Lung (tissue), 12 donors: Measurements from ENCODE around the gene CPXM2. TPM values are rescaled to one million over a fixed set of nuclear protein-coding genes. Genes with fewer than 3 reads are reported as not detected.

ENCODE experiments used
- ATAC-seq: fragments of 200-7000 bp; cut with Tn5 transposase; one replicate; pipeline ENCODE4 v1.9.1; 2020; ENCODE audit warnings: moderate number of reproducible peaks; ENCODE audit not compliant: insufficient read depth, low FRiP score
- DNase-seq, 3 donors: peaks; one replicate each; pipeline ENCODE4 v3.0.0-alpha.2; 2013 to 2017
- H3K27ac ChIP-seq, 2 donors: one replicate each; pipeline ENCODE4 v1.5.1; 2013; ENCODE audit warnings: mild to moderate bottlenecking in 2 of 2, moderate library complexity in 2 of 2, control low read depth in 1 of 2, inconsistent platforms in 1 of 2, low read depth in 1 of 2, low read length in 1 of 2
- H3K27me3 ChIP-seq, 3 donors: one replicate each; pipeline ENCODE4 v1.5.1; 2013; ENCODE audit warnings: low read length in 2 of 3; ENCODE audit not compliant: control insufficient read depth in 3 of 3, insufficient read depth in 3 of 3
- H3K36me3 ChIP-seq, 4 donors: one replicate each; pipeline ENCODE4 v1.5.1; 2013; ENCODE audit warnings: low read length in 4 of 4, mild to moderate bottlenecking in 1 of 4, moderate library complexity in 1 of 4; ENCODE audit not compliant: control insufficient read depth in 4 of 4, insufficient read depth in 4 of 4
- H3K4me1 ChIP-seq, 5 donors: one replicate each; pipeline ENCODE4 v1.5.1; 2013; ENCODE audit warnings: low read length in 5 of 5, mild to moderate bottlenecking in 2 of 5, moderate library complexity in 1 of 5; ENCODE audit not compliant: control insufficient read depth in 5 of 5, insufficient read depth in 5 of 5
- H3K4me3 ChIP-seq: one replicate; pipeline ENCODE4 v1.5.1; 2013; ENCODE audit warnings: mild to moderate bottlenecking, control low read depth, moderate library complexity
- H3K9ac ChIP-seq, 2 donors: one replicate each; pipeline ENCODE4 v1.5.1; 2013; ENCODE audit warnings: low read length in 2 of 2, control low read depth in 1 of 2; ENCODE audit not compliant: insufficient read depth in 1 of 2
- H3K9me3 ChIP-seq, 4 donors: one replicate each; pipeline ENCODE4 v1.5.1; 2013; ENCODE audit warnings: low read length in 3 of 4, mild to moderate bottlenecking in 1 of 4, moderate library complexity in 1 of 4; ENCODE audit not compliant: control insufficient read depth in 4 of 4, insufficient read depth in 3 of 4
- WGBS, 2 donors: extraction: QIAGEN DNeasy Blood & Tissue Kit; methylation state at CpG; one replicate each; pipeline ENCODE4 v1.1.7; 2013; 5-methylcytosine and 5-hydroxymethylcytosine counted together
- polyA plus RNA-seq, 2 donors: library from polyadenylated mRNA; stranded (reverse); fragments of 200-250 nt; gene quantifications; one replicate each; pipeline ENCODE4 v1.2.1, GENCODE V29; 2013
- total RNA-seq, 2 donors: library from RNA; depleted of rRNA in 1 of 2; stranded (reverse); fragments of >200 nt in 1 of 2; gene quantifications; one replicate each; pipeline ENCODE4 v1.2.1, GENCODE V29; 2014 to 2021
- TF ChIP-seq, protein P1 (sequence below): IDR thresholded peaks from 2 replicates; pipeline ENCODE4 v1.5.1; 2012; ENCODE audit warnings: mild to moderate bottlenecking; ENCODE audit errors: control extremely low read depth, extremely low read depth
- donor health status: control.
- donor health status: control.
- donor health status: Bipolar disorder and iron deficiency.
- donor health status: healthy.
- donor health status: DM: yes; HTN: yes; CAD: no.

Gene CPXM2
- total and polyA plus RNA-seq, 4 donors: 0.66 to 5.0 (median 2.1) TPM

DNA sequence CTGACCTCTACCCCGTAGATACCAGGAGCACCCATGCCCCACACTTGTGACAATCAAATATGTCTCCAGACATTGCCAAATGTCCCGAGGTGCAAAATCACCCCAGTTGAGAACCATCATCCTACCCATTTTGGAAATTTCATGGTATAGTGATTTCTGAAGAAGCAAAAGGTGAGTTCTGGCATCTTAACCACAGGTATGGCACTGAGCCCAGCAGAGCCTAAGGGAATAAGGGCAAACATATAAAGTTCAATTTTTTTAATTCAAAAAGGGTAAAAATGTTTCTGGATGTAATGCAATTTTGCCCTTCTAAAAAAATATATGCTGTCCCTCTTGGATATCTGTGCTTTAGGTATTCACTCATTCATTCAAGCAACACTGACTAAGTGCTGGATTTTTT lies 30.5 kb upstream of the CPXM2 start:
- peaks cover 3 to 13% (median 5%) of the 10 kb centered on the region in 3 donors for H3K27me3 ChIP-seq
- DNase-seq (no peak), ATAC-seq (no peak)
- no peak overlapping the region for H3K9ac ChIP-seq
- no peaks in the 10 kb centered on the region for H3K36me3 ChIP-seq
- TF ChIP-seq, protein P1, sequence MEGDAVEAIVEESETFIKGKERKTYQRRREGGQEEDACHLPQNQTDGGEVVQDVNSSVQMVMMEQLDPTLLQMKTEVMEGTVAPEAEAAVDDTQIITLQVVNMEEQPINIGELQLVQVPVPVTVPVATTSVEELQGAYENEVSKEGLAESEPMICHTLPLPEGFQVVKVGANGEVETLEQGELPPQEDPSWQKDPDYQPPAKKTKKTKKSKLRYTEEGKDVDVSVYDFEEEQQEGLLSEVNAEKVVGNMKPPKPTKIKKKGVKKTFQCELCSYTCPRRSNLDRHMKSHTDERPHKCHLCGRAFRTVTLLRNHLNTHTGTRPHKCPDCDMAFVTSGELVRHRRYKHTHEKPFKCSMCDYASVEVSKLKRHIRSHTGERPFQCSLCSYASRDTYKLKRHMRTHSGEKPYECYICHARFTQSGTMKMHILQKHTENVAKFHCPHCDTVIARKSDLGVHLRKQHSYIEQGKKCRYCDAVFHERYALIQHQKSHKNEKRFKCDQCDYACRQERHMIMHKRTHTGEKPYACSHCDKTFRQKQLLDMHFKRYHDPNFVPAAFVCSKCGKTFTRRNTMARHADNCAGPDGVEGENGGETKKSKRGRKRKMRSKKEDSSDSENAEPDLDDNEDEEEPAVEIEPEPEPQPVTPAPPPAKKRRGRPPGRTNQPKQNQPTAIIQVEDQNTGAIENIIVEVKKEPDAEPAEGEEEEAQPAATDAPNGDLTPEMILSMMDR: no peak
- H3K4me1 ChIP-seq: no peaks in the 10 kb centered on the region
- no peak overlapping the region for H3K4me3 ChIP-seq
- WGBS, 2 donors: 50 to 73% methylated on average over 2 of the region's 2 CpGs
- peaks cover 0 to 8% (median 3%) of the 10 kb centered on the region in 4 donors for H3K9me3 ChIP-seq
- H3K27ac ChIP-seq: no peak overlapping the region

DNA sequence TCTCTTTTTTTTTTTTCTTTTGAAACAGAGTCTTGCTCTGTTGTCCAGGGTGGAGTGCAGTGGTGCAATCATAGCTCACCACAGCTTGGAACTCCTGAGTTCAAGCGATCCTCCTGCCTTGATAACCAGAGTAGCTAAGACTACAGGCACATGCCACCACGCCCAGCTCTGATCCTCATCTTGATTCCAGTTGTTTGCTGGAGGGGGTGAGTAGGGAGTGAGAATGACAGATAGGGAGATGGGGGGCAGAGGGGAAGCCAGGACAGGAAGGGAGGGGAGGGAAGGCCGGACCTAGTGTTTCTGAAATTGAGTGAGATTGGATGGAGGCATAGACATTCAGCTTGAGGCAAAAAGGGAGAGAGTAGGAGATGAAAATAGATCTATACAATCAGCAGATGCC lies 25.2 kb upstream of the CPXM2 start:
- WGBS, 2 donors: 57 to 72% methylated on average over 3 of the region's 3 CpGs
- no peak for DNase-seq
- Histone ChIP-seq H3K27ac (no peak overlapping the region), H3K4me1 (peaks cover 0 to 9% (median 4%) of the 10 kb centered on the region in 5 donors), H3K4me3 (no peak overlapping the region), H3K9me3 (peaks cover 0 to 10% (median 3%) of the 10 kb centered on the region in 4 donors), H3K36me3 (no peaks in the 10 kb centered on the region), H3K27me3 (peaks cover 0 to 4% (median 3%) of the 10 kb centered on the region in 3 donors), H3K9ac (no peak overlapping the region)
- TF ChIP-seq, protein P1: no peak
- no peak for ATAC-seq

DNA sequence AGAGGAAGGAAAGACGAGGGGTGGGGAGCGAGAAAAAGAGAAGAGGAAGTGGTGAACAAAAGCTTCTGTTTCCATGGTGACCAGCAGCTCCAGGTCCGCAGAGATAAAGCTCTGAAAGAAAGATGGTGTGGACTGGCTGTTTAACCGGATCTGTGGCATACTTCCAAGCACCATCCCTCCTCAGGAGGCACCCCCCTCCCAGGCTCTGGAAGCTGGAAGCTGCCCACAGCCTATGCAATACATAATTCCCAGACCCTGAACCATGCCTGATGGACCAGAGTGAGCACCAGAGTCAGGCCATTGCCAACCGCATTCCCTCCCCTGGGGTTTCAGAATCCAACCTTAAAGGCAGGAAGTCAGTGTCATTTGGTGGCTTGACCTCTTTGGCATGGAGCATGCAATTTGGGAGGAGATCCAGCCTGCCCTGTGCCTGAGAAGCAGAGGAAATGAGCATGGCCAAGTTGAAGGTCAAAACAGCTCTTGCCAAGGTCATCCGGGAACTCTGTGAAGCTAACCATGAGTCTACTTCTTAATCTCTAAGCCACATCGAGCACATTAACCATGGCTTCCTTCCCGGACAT lies 22.2 kb upstream of the CPXM2 start:
- Histone ChIP-seq H3K36me3 (no peaks in the 10 kb centered on the region), H3K27me3 (peaks cover 0 to 4% (median 3%) of the 10 kb centered on the region in 3 donors), H3K4me3 (no peak overlapping the region), H3K9me3 (peaks cover 0 to 12% (median under 1%) of the 10 kb centered on the region in 4 donors), H3K9ac (no peak overlapping the region), H3K27ac (no peak overlapping the region), H3K4me1 (peaks cover 0 to 12% (median 4%) of the 10 kb centered on the region in 5 donors)
- TF ChIP-seq, protein P1: no peak
- ATAC-seq (no peak), DNase-seq (peak in 1 of 3 donors; percentile 27)
- WGBS, 2 donors: 28 to 30% methylated on average over 8 of the region's 8 CpGs
